ENCODE measurements around the gene MRPS27.

DNA sequence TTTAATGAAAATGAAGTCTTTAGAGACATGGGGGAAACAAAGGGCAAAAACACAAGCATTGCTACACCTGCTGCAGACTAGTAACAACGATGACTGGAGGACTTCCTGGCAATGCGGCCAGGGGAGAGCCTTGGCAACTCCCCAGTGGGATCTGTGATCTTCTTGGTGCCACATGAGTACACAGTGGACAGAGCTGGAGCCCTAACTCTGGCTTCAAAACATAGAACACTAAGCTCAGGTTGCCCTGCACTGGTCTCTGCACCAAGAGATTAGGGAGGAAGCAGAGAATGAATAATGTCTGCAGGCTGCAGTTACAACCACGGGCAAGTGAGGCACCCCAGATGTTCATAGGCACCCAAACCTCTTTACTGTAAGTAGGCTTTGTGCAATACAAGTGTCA, 91.1 kb downstream of the MRPS27 start:
- TF ChIP-seq EZH2 (IDR thresholded peaks at IDR 0.05) = no peak
- TF ChIP-seq POLR2AphosphoS5 (IDR thresholded peaks at IDR 0.05; ENCODE audit: borderline replicate concordance, low read depth, low read length) = no peak
